ENCODE measurements around the gene SLC39A9.

DNA sequence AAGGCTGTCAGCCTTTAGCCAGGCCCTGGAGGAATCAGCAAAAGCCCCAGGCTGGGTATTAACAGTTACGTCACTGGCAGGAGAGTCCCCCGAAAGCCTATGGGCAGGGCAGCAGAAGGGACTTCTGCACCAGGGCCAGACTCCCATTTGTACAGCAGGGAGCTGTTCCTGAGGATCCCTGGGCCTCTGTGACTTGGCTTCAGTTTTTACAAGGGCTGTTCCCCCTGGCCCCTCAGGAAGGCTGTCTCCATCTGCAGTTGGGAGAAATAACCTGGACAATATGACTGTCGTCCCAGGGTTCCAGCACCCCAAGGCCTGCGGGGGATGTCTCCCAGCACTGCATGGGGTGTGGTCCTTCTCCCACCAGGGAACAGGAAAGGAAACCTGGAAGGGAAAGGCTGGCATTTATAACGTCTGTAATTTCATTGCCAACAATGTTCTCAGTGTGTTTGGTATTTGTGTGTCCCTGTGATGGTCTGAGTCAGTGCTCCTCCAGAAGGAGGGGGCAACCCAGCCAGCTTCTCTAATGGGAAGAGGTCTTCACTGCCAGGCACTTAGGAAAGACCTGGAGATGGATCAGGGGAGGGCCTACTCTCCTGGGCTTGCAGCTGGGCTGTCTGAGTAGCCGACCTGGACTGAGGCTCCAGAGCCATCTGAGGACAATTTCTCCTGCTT, 42.7 kb upstream of the SLC39A9 start:
- TF ChIP-seq POLR2AphosphoS2 (conservative IDR thresholded peaks at IDR 0.05; ENCODE audit: low read length) (no peak), KDM5A (IDR thresholded peaks at IDR 0.05) (no peak), POLR2A (IDR thresholded peaks at IDR 0.05; ENCODE audit: low read length) (no peak)
